ENCODE data around the gene PEX3.

Gene PEX3

DNA sequence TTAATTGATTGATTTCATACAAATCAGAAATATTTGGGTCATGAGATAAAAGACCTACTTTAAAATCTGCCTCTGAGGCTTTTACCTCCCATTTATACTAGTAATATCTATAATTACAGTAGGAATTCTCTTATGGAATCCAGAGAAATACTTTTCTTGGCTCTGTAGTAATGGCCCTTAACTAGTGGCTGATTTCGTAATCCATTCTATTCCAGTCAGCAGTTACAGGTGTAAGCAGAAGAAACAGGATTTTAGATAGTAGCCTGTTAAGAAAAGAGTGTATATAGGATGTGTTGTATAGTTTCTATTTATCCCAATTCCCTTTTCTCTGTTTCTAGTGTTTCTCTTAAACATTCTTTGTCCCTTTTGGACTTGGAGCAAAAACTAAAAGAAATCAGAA lies 21.2 kb downstream of the PEX3 start:
- no peak for TF ChIP-seq GATA2 (IDR thresholded peaks at IDR 0.05; ENCODE audit: low read depth, low read length)
- TF ChIP-seq GATA3 (IDR thresholded peaks at IDR 0.05; ENCODE audit: low read depth, low read length) = no peak

DNA sequence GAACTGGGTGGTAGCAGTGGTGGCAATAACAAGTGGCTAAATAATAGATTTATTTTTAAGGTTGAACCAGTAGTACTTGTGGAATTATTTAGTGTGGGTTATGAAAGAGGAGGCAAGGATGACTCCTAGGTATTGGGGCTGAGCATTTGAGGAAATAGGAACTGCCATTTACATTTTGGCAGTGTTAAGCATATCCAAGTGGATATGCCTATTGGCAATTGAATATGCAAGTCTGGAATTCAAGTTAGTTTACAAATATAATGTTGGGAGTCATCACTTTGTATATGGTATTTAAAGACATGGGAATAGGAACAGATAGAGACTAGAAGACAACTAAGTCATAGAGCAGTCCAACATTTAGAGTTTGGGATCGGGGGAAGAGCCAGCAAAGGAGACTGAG lies 25.9 kb downstream of the PEX3 start:
- TF ChIP-seq GATA3 (IDR thresholded peaks at IDR 0.05; ENCODE audit: low read depth, low read length) (no peak), GATA2 (IDR thresholded peaks at IDR 0.05; ENCODE audit: low read depth, low read length) (no peak)

DNA sequence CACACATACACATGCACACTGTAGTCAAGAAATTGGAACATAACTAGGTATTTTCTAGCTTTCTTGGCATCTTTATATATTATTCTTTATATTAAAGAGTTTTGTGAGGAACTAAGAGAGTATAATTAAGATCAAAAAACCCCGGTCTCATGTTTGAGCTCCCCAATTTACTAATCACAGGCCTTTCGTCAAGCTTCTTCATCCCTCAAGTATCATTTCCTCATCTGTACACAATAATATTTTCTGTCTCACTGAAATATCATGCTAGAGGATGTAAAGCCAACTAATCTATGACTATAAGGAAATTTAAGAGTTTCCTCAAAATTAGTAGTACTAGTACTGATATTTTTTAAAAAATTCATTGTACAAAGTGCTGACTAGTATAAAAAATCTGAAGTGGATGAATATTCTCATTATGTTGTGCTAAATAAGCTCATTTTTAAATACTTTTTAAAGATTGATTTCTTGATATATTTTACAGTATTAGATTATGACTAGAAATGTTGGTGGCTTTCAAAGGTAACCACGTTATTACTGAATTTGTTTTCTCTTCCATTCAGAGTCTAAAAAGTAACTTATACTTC lies 28.0 kb downstream of the PEX3 start:
- no peak for TF ChIP-seq GATA3 (IDR thresholded peaks at IDR 0.05; ENCODE audit: low read depth, low read length)
- TF ChIP-seq GATA2 (IDR thresholded peaks at IDR 0.05; ENCODE audit: low read depth, low read length) = no peak

GRCh38 chr6:143482593-143482992 lies 32.0 kb downstream of the PEX3 start:
- TF ChIP-seq GATA2 (IDR thresholded peaks at IDR 0.05; ENCODE audit: low read depth, low read length) = no peak
- TF ChIP-seq GATA3 (IDR thresholded peaks at IDR 0.05; ENCODE audit: low read depth, low read length) = no peak

DNA sequence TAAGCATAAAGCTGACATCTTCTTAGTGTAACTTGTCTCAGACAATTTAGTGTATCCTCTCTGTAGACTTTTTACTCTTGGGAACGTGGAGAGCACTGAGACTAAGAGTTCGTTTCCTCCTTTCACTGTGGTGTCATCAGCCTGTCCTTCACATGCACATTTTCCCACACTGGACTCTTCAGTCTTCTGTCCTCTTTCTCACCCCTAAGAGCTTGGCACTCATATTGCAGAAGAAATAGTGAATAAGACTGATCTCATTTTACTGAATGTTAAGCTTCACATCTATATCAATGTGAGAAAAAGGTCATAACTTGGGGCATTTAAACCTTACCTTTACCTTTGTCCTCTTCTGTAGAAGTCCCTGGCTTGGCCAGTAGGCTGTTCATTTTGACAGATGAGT lies 35.4 kb downstream of the PEX3 start:
- TF ChIP-seq GATA2 (IDR thresholded peaks at IDR 0.05; ENCODE audit: low read depth, low read length) (no peak), GATA3 (IDR thresholded peaks at IDR 0.05; ENCODE audit: low read depth, low read length) (no peak)

DNA sequence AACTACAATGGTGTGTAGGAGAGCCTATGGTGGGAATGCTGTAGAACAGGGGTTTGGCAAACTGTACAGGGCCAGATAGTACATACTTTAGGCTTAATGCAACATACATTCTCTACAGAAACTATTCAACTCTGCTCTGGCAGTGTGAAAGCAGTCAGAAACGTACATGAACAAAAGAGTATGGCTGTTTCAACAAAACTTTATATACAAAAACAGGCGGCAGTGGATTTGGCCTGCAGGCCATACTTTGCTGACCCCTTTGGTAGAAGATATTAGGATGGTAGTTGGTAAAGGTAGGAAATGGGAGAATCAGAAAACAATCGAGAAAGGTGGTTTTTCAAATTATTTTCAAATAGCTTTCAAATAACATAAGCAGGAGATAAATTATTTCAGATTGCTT lies 36.1 kb downstream of the PEX3 start:
- TF ChIP-seq GATA2 (IDR thresholded peaks at IDR 0.05; ENCODE audit: low read depth, low read length) (no peak), GATA3 (IDR thresholded peaks at IDR 0.05; ENCODE audit: low read depth, low read length) (no peak)

DNA sequence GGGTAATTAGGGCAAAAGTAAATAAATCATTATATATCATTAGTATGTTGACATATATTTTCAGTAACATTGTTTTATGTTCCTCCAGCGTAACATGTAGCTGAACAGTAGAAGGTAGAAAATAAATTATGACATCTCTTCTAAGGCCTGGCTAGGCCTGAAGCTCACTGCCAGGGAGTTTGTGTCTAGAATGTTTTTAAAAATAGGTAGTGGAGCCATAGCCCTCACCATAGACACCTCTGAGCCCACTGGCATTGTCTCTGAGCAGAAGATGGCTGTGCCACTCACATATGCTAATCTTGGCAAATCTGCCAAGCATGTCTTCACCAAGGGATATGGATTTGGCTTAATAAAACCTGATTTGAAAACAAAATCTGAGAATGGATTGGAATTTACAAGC lies 39.6 kb downstream of the PEX3 start:
- TF ChIP-seq GATA3 (IDR thresholded peaks at IDR 0.05; ENCODE audit: low read depth, low read length) (no peak), GATA2 (IDR thresholded peaks at IDR 0.05; ENCODE audit: low read depth, low read length) (no peak)

DNA sequence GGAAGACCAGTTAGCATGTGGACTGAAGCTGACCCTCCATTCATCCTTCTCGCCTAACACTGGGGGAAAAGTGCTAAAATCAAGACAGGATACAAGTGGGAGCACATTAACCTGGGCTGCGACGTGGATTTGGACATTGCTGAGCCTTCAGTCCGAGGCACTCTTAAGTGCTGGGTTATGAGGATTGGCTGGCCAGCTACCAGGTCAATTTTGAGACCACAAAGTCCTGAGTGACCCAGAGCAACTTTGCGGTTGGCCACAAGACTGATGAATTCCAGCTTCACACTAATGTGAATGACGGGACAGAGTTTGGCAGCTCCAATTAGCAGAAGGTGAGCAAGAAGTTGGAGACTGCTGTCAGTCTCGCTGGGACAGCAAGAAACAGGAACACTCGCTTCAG lies 40.2 kb downstream of the PEX3 start:
- TF ChIP-seq GATA3 (IDR thresholded peaks at IDR 0.05; ENCODE audit: low read depth, low read length) (no peak), GATA2 (IDR thresholded peaks at IDR 0.05; ENCODE audit: low read depth, low read length) (no peak)

DNA sequence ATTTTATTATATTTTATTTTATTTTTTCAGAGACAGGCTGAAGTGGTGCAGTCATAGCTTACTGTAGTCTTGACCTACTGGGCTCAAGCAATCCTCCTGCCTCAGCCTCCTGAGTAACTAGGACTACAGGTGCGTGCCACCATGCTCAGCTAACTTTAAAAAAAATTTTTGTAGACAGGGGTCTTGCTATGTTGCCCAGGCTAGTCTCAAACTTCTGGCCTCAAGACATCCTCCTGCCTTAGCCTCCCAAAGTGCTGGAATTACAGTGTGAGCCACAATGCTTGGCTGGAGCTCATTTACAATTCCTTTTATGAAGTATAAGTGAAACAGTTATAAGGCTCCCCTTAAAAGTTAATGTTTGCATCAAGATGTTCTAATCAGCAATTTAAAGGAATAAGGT lies 46.4 kb downstream of the PEX3 start:
- TF ChIP-seq GATA2 (IDR thresholded peaks at IDR 0.05; ENCODE audit: low read depth, low read length) (no peak), GATA3 (IDR thresholded peaks at IDR 0.05; ENCODE audit: low read depth, low read length) (no peak)

- TF ChIP-seq GATA2 (IDR thresholded peaks at IDR 0.05; ENCODE audit: low read depth, low read length) (peak; percentile 76; the same call in 1 of the 2 replicates), GATA3 (IDR thresholded peaks at IDR 0.05; ENCODE audit: low read depth, low read length) (peak; percentile 54; the same call in 1 of the 2 replicates)
These were observed 47.8 kb downstream of the PEX3 start for GRCh38 chr6:143498428-143498827.

DNA sequence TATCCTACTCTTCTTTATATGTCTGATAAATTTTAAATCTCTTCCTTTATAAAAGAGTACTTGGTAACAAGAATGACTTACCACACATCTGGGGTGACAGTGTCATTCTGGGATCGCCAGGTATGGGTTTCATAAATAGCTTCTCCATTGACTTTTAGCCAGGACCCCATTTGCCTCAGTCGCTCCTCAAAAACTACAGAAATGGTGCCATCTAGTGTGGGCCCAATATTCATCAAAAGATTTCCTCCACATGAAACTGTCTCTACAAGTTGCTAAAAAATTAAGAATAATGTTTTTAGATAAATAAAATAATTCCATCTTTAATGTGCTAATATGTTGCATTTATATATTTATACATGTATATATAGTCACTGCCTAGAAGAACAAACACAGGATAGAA lies 51.2 kb downstream of the PEX3 start:
- no peak for TF ChIP-seq GATA3 (IDR thresholded peaks at IDR 0.05; ENCODE audit: low read depth, low read length)
- TF ChIP-seq GATA2 (IDR thresholded peaks at IDR 0.05; ENCODE audit: low read depth, low read length) = no peak

GRCh38 chr6:143504369-143504768 lies 53.8 kb downstream of the PEX3 start:
- TF ChIP-seq GATA3 (IDR thresholded peaks at IDR 0.05; ENCODE audit: low read depth, low read length) = no peak
- TF ChIP-seq GATA2 (IDR thresholded peaks at IDR 0.05; ENCODE audit: low read depth, low read length) = no peak

DNA sequence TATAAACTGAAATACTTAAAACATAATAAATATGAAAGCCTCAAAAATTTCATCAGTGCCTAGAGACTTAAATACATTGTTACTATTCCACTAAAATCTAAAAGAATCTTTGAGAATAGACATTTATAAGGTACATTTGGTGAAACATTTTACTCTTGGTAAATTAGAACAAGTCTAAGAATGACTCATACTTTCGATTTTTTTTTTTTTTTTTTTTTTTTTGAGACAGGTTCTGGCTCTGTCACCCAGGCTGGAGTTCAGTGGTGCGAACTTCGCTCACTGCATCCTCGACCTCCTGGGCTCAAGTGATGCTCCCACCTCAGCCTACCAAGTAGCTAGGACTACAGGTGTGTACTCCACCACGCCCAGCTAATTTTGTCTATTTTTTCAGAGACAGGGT lies 54.5 kb downstream of the PEX3 start:
- TF ChIP-seq GATA2 (IDR thresholded peaks at IDR 0.05; ENCODE audit: low read depth, low read length) (no peak), GATA3 (IDR thresholded peaks at IDR 0.05; ENCODE audit: low read depth, low read length) (no peak)

- TF ChIP-seq GATA3 (IDR thresholded peaks at IDR 0.05; ENCODE audit: low read depth, low read length) (no peak), GATA2 (IDR thresholded peaks at IDR 0.05; ENCODE audit: low read depth, low read length) (no peak)
These were observed 54.9 kb downstream of the PEX3 start for GRCh38 chr6:143505537-143505936.

DNA sequence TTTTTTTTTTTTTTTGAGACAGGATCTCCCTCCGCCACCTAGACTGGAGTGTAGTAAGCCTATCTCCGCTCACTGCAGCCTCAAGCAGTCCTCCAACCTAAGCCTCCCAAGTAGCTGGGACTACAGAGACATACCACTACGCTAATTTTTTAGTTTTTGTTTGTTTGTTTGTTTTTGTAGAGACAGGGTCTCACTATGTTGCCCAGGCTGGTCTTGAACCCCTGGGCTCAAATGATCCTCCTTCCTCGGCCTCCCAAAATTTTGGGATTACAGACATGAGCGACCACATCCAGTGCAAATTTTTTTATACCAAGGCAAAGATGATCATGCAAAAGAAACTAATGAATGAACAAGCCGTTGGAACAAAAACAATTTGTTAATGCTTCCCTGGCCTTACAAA lies 55.6 kb downstream of the PEX3 start:
- no peak for TF ChIP-seq GATA3 (IDR thresholded peaks at IDR 0.05; ENCODE audit: low read depth, low read length)
- TF ChIP-seq GATA2 (IDR thresholded peaks at IDR 0.05; ENCODE audit: low read depth, low read length) = no peak

- TF ChIP-seq GATA3 (IDR thresholded peaks at IDR 0.05; ENCODE audit: low read depth, low read length) (no peak), GATA2 (IDR thresholded peaks at IDR 0.05; ENCODE audit: low read depth, low read length) (no peak)
These were observed 56.0 kb downstream of the PEX3 start for GRCh38 chr6:143506620-143507019.
